NCI-H2227 (cell line): ENCODE results near the gene FILIP1L.

Experiments used
- DNase-seq: peaks from one replicate; lab custom pipeline; 2025; ENCODE audit not compliant: unreplicated experiment; lab: John Stamatoyannopoulos, UW

Gene FILIP1L

DNA sequence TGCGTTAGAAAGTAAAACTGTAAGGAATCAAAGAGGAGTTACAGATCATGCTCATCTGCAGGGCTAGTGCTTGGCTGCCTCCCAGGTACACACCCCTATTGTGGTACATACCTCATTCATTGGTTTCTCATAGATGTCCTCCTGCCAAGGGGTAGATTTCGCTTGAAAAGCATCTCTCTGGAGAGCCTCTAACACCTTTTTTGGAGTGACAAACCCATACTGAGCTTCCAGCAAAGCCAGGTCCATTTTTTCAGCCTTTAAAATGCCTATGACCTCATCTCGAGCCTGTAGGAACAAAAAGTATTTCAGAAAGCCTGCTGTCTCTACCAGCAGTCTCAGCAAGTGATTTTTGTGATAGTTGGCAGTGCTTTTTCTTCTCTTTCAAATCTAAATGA lies 184.6 kb downstream of the FILIP1L start:
- no peak for DNase-seq

DNA sequence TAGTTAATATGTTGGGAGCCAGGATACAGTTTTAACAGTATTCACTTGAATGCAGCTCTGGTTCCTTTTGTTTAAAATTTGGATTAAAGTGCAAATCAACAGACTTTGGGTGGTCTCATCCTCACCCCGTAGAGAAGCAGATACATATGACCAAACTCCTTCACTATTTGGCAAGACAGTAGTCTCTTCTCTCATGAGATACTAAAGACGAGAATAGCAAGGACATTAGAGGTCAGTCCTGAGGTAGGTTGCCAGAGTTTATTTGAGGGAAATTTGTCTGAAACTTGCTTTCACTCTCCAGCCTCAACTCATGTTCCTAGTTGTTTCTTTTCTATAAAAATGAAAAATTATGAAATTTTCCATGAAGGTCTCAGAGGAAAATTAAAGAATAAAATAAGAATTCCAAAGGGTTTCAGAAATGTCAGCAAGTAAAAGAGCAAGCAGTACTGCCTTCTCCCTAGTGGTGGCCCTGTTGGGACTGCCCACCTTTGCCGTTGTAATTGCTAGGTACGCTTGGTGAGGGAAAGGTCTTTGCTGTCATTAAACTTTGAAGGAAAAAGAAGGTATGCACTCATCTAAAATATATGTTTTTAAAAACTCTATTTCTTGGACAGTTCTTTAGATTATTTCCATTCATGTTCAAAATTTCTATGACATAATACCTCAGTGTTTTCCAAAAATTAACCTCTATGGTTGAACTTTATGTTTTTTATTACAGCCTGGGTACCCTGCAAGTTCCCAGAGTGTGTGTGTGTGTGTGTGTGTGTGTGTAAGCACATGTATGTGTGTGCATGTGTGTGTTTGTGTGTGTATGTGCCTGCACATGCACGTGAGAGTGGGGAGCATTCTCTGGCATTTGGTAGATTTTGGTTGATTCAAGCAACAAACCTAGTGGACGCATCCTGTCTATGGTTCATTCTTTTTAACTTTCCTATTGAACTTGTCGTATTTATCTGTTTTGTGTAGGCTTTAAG lies 185.2 kb downstream of the FILIP1L start:
- DNase-seq, result no peak

DNA sequence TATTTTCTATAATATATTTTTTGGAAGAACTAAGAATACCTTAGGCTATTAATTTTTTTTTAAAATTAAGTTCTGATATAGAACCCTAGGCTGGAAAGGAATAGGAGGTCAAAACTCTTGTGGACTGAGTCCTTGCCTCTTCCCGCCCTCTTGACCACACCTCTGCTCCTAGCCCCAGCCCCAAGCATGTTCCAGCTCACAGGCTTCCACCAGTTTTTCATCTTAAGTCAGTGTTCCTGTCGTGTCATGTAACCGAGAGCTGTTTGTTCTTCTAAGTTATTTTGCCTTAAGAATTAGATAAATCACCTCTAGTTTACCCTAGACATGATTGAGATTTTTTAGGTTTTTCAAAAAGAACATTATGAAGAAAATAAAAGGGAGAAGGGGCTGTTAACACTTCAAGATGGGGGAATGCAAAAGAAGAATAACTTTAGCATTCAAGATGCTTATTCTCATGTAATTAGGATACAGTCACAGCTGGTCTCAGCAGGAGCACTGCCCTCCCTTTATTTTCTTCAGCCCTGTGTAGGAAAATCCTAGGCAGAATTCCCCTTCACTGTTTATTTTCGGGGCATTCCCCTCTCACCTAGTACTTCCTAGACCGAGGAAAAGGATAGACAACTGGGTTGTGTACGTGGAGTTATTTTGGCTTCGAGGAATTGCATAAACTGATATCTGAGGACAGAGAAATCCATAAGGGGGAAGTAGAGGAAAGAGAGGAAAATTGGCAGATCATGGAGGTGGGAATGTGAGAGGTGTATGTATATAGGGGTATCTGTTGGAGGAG lies 186.4 kb downstream of the FILIP1L start:
- DNase-seq, result no peak

DNA sequence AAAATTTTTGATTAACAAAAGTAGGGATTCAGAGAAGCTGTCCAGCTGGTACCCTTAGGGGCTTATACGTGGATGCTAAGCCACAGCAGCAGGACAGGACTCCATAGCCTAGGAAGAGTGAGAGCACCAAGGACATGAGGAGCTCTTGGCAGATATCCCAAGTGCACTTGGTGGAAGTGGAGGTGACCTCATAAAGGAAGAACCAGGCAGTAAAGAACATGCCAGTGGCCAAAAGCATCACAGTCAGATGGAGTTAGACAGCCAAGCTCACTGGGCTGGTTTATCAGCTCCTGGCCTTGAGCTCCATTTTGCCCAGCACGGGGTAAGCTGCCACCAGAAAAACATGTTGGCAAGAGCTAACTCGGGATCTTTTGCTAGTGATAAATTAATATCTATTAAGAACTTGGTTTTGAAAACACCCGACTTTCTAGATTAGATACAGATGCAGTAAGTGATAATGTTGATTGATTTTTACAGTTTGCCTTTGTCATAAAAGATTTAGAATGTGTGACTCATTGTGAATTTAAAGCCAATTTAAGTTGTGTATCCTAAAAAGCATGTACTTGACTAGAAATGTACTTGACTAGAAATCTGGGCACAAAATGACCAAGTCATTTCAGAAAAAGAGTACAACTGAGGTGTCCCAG lies 188.6 kb downstream of the FILIP1L start:
- DNase-seq, result no peak

DNA sequence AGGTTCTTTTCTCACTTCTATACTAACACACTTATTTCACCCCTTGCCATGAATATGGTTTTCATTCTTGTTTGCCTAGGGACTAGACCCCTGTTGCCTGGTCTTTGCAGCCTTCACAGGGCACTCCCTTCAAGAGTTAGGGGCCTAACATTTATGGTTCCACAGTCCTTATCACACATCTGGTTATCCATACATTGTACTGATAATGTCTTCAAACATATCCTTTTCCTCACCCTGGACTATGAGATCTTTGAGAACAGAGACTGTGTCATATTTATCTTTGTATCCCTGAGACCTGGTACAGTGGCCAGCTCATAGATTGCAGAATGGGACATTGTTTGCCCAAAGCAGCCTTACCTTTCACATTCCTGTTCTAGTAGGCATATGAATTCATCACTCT lies 190.4 kb downstream of the FILIP1L start:
- DNase-seq, result no peak

DNA sequence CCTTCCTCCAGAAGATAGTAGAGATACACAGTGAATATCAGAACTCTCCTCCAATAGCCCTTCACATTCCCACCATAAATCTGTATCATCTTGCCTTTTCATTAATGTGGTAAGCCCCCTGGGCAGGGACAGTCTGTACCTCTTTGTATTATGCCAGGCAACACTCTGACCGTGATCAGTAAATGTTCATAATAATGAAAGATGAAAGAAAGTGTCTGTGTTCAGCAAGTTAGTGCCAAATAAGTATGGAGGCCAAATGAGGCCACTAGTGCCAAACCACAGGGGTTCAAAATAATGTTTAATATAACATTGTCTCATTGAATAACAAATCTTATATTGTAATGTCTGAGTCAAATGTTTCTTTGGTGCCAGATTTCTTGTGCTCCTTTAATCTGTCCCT lies 192.3 kb downstream of the FILIP1L start:
- no peak for DNase-seq

DNA sequence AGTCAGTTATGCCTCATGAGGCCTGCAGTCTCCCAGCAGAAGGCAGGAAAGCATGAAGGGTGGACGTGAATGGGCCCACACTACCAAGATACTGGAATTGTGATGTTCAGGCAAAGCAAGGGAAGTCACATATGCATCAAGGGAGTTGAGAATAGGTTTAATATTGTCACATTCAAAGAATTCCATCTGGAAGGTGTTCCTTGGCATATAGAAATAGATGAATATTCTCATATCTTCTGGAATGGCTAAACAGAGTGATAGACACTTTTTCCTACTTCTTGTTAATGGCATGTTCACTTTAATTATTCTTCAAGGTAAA lies 193.0 kb downstream of the FILIP1L start:
- DNase-seq, result no peak

DNA sequence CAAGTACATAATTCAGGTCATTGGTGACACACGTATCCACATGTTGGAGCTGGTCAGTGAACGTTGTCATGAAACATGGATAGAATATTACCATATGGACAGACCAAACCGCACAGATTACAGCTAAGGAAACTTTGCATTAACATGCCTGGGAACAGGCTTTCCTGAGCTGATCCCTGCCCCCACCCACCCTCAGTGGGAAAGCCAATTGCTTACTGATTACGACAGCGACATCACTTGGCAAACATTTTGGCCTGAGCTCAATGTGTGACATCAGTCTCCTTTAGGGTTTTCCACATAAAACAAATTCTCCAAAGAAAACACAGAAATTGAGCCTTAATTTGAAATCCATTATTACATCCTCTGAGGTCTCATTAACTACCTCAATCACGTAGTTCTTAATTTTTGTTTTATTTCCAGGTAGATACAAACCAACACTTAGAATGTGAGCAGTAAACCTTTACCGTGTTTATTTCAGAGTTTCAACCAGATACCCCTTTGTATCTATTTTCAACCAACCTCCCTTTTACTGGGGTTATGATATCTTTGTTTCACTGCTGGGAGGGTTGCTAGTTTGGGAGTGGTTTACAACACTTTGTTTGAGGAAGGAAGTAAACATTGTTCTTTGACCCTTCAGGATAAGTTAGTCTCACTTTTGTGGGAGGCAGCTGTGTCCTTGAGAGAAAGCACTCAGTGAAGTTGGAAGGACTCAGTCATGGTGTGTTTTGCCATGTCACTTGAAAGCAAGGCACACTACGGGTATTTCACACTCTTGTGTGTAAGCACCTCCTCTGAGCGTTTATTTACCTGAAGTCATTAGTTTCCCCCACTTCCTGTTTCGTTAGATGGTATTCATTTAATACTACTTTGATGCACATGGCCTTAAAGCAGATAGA lies 193.6 kb downstream of the FILIP1L start:
- DNase-seq, result no peak

DNA sequence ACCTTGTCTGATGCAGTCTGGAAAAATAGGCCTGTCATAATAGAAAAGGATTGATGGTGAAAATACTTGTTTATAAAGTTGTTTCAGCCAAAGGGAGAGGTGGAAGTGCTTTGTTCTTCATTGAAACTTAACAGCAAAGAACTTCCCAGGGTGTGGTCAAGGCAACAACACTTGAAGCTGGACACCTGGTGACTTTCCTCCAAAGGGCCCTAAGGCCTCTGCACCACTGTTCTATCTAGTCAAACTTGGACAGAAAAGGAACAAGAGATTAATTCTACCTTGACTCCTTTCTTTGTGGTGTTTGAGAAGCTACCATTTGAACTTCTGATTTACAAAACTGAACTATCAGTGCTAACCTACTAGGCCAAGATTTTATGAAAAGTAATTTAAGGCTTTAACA lies 194.6 kb downstream of the FILIP1L start:
- DNase-seq, result no peak

DNA sequence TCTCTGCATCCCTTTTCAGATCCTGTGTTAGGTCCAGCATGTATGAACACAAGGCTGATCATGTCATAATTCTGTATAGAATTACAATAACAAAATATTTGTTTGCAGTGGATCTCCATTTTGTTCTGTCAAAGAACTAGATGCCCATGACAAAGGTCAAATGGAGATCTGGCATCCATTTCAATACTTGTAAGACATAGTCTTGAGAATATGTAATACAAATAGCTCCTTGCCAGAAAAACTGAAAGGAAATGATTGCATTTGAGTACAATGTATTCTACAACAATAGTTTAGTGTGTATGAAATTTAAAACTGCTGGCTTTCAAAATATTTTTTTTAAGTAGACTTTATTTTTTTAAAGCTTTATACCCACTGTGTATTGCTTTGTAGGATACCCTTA lies 195.6 kb downstream of the FILIP1L start:
- no peak for DNase-seq

DNA sequence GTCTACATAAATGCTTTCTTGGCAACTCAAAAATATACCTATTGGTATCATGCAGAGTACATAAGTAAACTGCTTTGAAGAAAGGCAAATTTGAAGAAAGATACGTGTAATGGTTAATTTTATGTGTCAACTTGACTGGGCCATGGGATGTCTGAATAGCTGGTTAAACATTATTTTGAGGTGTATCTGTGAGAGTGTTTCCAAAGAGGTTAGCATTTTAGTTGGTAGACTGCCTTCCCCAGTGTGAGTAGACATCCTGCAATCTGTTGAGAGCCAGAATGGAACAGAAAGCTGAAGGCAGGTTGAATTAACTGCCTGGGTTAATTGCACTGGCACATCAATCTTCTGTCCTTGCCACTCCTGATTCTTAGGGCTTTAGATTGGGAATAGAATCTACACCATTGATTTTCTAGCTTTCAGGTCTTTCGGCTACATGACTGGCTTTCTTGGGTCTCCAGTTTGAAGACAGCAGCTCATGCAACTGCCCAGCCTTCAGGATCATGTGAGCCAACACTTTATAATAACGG lies 198.3 kb downstream of the FILIP1L start:
- DNase-seq, result no peak

DNA sequence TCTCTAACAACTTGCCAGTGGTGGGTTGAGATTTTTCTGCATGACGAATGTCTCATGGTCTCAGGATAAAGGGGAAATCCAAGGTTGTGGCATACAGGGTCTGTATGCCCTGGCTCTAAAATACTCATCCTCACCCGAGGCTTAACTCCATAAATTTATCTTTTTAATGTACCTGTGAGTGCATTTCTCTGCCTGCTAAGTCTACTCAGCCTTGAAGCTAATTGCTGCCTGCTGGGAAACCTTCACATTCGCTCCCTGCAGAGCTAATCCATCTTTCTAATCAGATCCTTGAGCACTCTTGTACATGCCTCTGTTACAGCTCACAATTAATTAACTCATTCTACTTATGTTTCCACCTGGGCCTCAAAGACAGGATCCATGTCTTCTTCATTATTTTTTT lies 202.9 kb downstream of the FILIP1L start:
- no peak for DNase-seq

DNA sequence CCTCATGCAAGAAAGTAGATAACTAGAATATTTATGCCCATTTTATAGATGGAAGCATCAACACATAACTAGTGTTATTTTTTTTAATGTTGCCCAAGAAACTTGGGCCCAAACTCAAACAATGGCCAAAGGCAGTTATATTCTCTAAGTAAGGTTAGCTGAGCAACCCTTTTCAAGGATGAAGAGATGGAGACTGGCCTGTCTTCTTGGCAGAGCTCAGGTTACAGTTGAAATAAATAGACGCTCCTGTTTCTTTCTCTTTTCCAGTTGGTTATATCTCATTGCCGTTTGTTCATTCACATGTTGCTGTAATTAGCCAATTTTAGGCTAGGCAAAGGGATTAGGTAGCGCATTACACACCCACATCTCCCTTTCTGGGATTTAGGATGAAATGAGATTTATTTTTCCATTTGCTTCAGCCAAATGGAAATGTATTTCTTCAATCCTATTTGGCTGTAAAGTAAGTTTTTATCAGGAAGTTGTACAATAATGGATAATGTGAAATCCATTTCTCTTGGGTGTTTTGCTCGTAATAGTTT lies 203.5 kb downstream of the FILIP1L start:
- DNase-seq, result no peak

DNA sequence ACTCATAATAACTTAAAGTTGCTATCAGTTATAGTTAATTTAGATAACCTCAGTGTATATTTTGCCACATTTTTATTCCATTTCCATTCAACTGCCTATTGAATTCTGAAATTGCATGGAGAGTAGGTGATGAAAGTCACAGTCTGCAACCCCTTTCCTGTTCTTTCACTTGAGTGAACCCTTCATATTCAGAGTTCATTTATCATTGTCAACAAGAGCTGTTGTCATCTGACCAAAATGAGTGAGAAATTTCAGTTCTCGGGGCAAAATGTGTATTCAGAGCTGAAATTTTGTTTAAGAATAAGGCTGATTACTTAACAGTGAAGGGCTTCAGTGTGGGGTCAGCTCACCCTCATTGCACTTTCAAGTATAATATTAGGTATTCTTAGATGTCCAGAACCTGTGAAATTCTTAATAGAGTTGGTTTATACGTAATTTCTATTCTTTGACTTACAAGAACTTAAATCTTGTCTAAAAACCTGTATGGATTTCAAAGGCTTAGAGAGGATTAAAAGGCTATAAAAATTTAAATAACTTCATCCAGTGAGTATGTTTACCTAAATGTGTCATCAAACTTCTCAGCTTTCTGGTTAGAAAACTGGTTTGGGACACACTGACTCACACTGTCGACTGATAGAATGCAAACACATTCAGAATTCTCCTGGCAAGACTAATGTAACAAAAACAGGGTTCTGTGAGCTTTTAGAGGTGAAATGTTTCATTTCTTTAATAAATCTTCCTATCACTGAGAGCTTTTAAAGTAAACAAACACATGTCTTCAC lies 204.4 kb downstream of the FILIP1L start:
- DNase-seq, result no peak

DNA sequence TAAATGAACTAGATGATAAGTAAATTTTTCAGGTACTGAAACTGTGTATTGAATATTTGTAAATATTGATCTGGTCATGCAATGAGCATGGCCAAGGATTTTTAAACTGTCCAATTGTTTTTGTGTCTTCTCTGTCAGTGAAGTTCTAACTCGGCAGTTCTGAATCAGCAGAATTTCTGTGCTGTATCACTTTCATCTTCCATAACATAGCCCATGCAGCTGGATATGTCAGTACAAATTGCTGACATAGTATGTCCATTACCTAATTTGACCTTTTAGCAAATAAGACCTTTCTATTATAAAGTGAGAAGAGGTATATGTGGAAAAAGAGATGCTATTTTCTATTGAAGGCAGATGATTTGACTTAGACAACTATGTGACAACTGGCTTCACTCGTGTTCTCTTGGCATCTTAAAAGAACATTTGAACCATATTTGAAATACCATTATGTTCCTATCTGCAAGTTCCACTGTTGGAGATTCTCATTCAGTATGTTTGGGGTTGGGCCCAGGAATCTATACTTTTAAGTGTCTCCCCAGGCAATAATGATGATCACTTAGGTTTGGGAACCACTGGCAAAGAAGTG lies 206.2 kb downstream of the FILIP1L start:
- DNase-seq, result no peak

DNA sequence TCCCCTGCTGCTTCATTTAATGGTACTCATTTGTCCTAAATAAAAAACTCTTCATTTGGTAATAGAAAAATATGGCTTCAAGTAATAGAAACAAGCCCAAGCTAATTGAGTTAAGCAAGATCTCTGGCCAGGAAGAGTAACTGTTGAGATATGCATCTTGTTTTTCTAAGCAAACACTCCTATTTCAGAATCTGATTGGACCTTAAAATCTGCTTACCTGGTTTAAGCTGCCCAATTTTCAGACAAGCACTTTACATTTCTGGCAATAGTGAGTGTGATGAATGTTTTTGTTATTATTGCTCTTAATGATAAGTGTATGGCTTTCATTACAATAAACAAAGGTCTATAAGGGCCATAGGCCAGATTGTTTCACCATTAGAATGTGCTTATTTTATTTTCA lies 210.4 kb downstream of the FILIP1L start:
- DNase-seq, result no peak

DNA sequence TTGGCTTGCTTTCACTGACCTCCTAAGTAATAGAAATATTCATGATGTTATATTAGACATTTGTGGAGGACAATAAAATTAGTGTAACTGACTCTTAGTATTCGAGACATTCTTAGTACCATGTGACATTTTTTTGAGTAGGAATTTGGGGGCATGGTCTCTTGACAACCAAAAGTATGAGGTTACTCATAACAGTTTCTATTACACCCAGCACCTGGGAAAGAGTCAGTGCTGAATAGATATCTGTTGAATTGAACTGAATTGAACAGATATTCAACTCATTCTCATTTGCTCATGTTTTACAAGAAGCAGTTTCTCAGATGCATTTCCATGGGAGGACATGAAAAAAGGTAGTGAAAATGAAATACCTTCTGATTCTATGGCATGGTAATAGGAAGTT lies 212.2 kb downstream of the FILIP1L start:
- no peak for DNase-seq

DNA sequence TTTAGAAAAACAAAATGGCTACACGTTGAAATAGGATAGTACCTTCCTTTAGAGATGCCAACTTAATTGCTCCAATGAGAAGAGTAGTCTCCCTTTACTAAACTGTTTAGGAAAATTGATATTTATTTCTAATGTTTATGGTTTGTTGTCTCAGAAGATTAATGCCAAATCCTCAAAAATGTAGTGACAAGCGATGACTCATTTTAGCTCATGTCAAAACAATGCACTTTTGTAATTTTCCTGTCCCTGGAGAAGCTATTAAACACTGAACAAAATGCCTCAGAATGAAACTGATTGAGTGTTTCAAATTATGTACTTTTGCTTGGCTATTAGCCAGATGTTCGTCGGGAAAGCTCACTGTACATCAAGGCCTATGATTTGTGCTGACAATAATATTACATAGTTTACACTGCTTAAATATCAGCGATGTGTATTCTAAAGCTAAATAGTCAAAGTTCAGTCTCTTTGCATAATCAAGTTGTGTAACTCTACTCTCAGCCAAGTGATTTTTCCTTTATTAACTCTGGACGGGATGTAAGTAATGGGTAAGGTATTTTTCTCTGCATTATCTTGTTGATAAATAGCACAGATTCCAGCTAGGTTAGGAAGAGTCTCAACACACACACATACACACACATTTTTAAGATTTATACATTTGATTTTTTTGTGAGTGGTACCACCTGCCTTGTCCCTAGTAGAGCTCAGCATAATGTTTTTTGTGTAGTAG lies 212.9 kb downstream of the FILIP1L start:
- peak; percentile 59 for DNase-seq

DNA sequence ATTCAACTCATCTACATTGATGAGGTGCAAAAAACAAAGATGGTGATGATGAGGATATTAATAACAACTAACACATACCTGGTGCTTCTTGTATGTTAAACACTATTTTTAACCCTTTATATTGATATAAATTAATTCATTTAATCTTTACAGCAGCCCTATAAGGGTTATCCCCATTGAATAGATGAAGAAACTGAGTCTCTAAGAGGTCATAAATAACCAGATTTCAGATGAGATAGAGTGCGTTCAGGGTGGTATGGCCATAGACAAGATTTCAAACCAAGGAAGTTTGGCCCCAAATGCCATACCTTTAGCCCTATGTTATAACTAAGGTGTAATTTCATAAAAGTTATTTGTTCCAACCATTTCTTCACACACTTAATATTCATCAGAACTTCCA lies 214.1 kb downstream of the FILIP1L start:
- no peak for DNase-seq
